SK-N-SH treated with all-trans-retinoic acid at 6 μM for 48 hours (cell line): ENCODE results near the gene SLC10A3.

Source experiments
- ATAC-seq: fragments of 200-7000 bp; cut with Tn5 transposase; 3 replicates; pipeline ENCODE4 v1.9.1; 2020; ENCODE audit warnings: mild to moderate bottlenecking, moderate library complexity
- ARNTL ChIP-seq: fragments of 450-650 bp; formaldehyde crosslinking; IDR thresholded peaks from 2 replicates; pipeline ENCODE4 v1.5.0; 2020; ENCODE audit warnings: low read depth, mild to moderate bottlenecking, moderate library complexity, borderline replicate concordance
- BACH2 ChIP-seq: fragments of 250-450 bp; sonication (Bioruptor Pico); IDR thresholded peaks from 2 replicates; pipeline ENCODE4 v1.9.0; 2021; ENCODE audit warnings: mild to moderate bottlenecking, borderline replicate concordance
- CREB5 ChIP-seq: fragments of 250-450 bp; sonication (Bioruptor Pico); IDR thresholded peaks from 2 replicates; pipeline ENCODE4 v1.5.1; 2020; ENCODE audit warnings: low read depth, mild to moderate bottlenecking, moderate library complexity
- CSDC2 ChIP-seq: fragments of 250-450 bp; sonication (Bioruptor Pico); IDR thresholded peaks from 2 replicates; pipeline ENCODE4 v1.5.0; 2020; ENCODE audit warnings: mild to moderate bottlenecking, moderate library complexity
- CSRNP3 ChIP-seq: fragments of 250-450 bp; sonication (Bioruptor Pico); IDR thresholded peaks from 2 replicates; pipeline ENCODE4 v1.5.1; 2021; ENCODE audit warnings: mild to moderate bottlenecking, moderate library complexity
- ESRRG ChIP-seq: fragments of 250-450 bp; sonication (Bioruptor Pico); IDR thresholded peaks from 2 replicates; pipeline ENCODE4 v1.6.1; 2021; ENCODE audit warnings: mild to moderate bottlenecking
- GLIS3 ChIP-seq: fragments of 250-450 bp; sonication (Bioruptor Pico); IDR thresholded peaks from 2 replicates; pipeline ENCODE4 v1.5.0; 2020; ENCODE audit warnings: mild to moderate bottlenecking, moderate library complexity
- ISL1 ChIP-seq: fragments of 250-450 bp; sonication (Bioruptor Pico); IDR thresholded peaks from 2 replicates; pipeline ENCODE4 v2.1.2; 2022; ENCODE audit warnings: mild to moderate bottlenecking, moderate library complexity
- OSR1 ChIP-seq: fragments of 250-450 bp; sonication (Bioruptor Pico); IDR thresholded peaks from 2 replicates; pipeline ENCODE4 v1.8.0; 2022; ENCODE audit warnings: moderate library complexity, mild to moderate bottlenecking, inconsistent platforms
- PATZ1 ChIP-seq: fragments of 250-450 bp; sonication (Bioruptor Pico); IDR thresholded peaks from 2 replicates; pipeline ENCODE4 v1.8.0; 2020; ENCODE audit warnings: mild to moderate bottlenecking, moderate library complexity, borderline replicate concordance
- POU6F1 ChIP-seq: fragments of 250-450 bp; sonication (Bioruptor Pico); IDR thresholded peaks from 2 replicates; pipeline ENCODE4 v1.8.0; 2021; ENCODE audit warnings: low read depth, mild to moderate bottlenecking, moderate library complexity, borderline replicate concordance
- PPARA ChIP-seq: fragments of 250-450 bp; sonication (Bioruptor Pico); IDR thresholded peaks from 2 replicates; pipeline ENCODE4 v1.5.0; 2020; ENCODE audit warnings: mild to moderate bottlenecking, borderline replicate concordance
- RARB ChIP-seq: fragments of 250-450 bp; sonication (Bioruptor Pico); IDR thresholded peaks from 2 replicates; pipeline ENCODE4 v1.8.0; 2021; ENCODE audit warnings: mild to moderate bottlenecking, moderate library complexity
- SNAI2 ChIP-seq: fragments of 250-450 bp; sonication (Bioruptor Pico); IDR thresholded peaks from 2 replicates; pipeline ENCODE4 v1.5.0; 2020; ENCODE audit warnings: mild to moderate bottlenecking, moderate library complexity
- TCF4 ChIP-seq: fragments of 250-450 bp; sonication (Bioruptor Pico); IDR thresholded peaks from 2 replicates; pipeline ENCODE4 v1.8.0; 2021; ENCODE audit warnings: mild to moderate bottlenecking, moderate library complexity, borderline replicate concordance
- TOX ChIP-seq: fragments of 250-450 bp; sonication (Bioruptor Pico); IDR thresholded peaks from 2 replicates; pipeline ENCODE4 v1.8.0; 2021; ENCODE audit warnings: mild to moderate bottlenecking, moderate library complexity, borderline replicate concordance
- TSHZ2 ChIP-seq: fragments of 250-450 bp; sonication (Bioruptor Pico); IDR thresholded peaks from 2 replicates; pipeline ENCODE4 v1.5.0; 2020; ENCODE audit warnings: mild to moderate bottlenecking, moderate library complexity
- ZC3H10 ChIP-seq: fragments of 250-450 bp; sonication (Bioruptor Pico); IDR thresholded peaks from 2 replicates; pipeline ENCODE4 v1.5.1; 2021; ENCODE audit warnings: mild to moderate bottlenecking, moderate library complexity
- ZFP3 ChIP-seq: fragments of 250-450 bp; sonication (Bioruptor Pico); IDR thresholded peaks from 2 replicates; pipeline ENCODE4 v1.5.0; 2020; ENCODE audit warnings: mild to moderate bottlenecking, moderate library complexity
- ZNF565 ChIP-seq: fragments of 450-650 bp; formaldehyde crosslinking; conservative IDR thresholded peaks from 2 replicates; pipeline ENCODE4 v1.5.0; 2020; ENCODE audit warnings: low read depth, mild to moderate bottlenecking, moderate library complexity
- ZNF70 ChIP-seq: fragments of 450-650 bp; formaldehyde crosslinking; IDR thresholded peaks from 2 replicates; pipeline ENCODE4 v1.5.0; 2020; ENCODE audit warnings: mild to moderate bottlenecking, moderate library complexity

The SLC10A3 gene

GRCh38 chrX:154526901-154527675 lies 36.7 kb upstream of the SLC10A3 start (continued):
- no peak for TF ChIP-seq TSHZ2 (CRISPR knock-in tag)
- no peak for TF ChIP-seq OSR1 (CRISPR knock-in tag)
- TF ChIP-seq BACH2: no peak
- no peak for TF ChIP-seq ZNF70 (CRISPR knock-in tag)
- no peak for TF ChIP-seq CSDC2
- no peak for TF ChIP-seq ZNF565 (CRISPR knock-in tag)
- no peak for TF ChIP-seq GLIS3 (CRISPR knock-in tag)
- no peak for TF ChIP-seq TCF4 (CRISPR knock-in tag)
- TF ChIP-seq, all 23 proteins: peak for 0

- ATAC-seq: no peak
- TF ChIP-seq CSDC2 (no peak), PPARA (no peak), ZC3H10 (no peak), ZNF70 (CRISPR knock-in tag) (no peak), RARB (no peak), ISL1 (CRISPR knock-in tag) (no peak), BACH2 (no peak), TCF4 (CRISPR knock-in tag) (no peak), TOX (CRISPR knock-in tag) (no peak), OSR1 (CRISPR knock-in tag) (no peak), SNAI2 (CRISPR knock-in tag) (no peak), PATZ1 (CRISPR knock-in tag) (no peak), CREB5 (CRISPR knock-in tag) (no peak), ZNF565 (CRISPR knock-in tag) (no peak), POU6F1 (CRISPR knock-in tag) (no peak), CSRNP3 (no peak), ZFP3 (CRISPR knock-in tag) (no peak), GLIS3 (CRISPR knock-in tag) (no peak), ESRRG (no peak), ARNTL (CRISPR knock-in tag) (no peak)
Observed at GRCh38 chrX:154525606-154526490, 35.4 kb upstream of the SLC10A3 start.
